Esophagus (tissue), 2 donors: ENCODE results near the gene FOXRED2. TPM values are rescaled to one million over a fixed set of nuclear protein-coding genes. Genes with fewer than 3 reads are reported as not detected.

ENCODE experiments used
- H3K27ac ChIP-seq, 2 donors: one replicate each; pipeline ENCODE4 v1.5.1; 2013; ENCODE audit warnings: low read depth in 2 of 2, mild to moderate bottlenecking in 2 of 2, inconsistent platforms in 1 of 2, low read length in 1 of 2, moderate library complexity in 1 of 2
- H3K27me3 ChIP-seq, 2 donors: one replicate each; pipeline ENCODE4 v1.6.1; 2013; ENCODE audit warnings: low read length in 2 of 2, control low read depth in 1 of 2, mild to moderate bottlenecking in 1 of 2; ENCODE audit not compliant: insufficient read depth in 2 of 2, control insufficient read depth in 1 of 2
- H3K36me3 ChIP-seq, 2 donors: one replicate each; pipeline ENCODE4 v1.6.1; 2013; ENCODE audit warnings: low read length in 1 of 2; ENCODE audit not compliant: control insufficient read depth in 2 of 2, insufficient read depth in 2 of 2
- H3K4me1 ChIP-seq, 2 donors: one replicate each; pipeline ENCODE4 v1.6.1; 2013; ENCODE audit warnings: low read length in 1 of 2; ENCODE audit not compliant: control insufficient read depth in 2 of 2, insufficient read depth in 2 of 2
- H3K4me3 ChIP-seq, 2 donors: one replicate each; pipeline ENCODE4 v1.5.1; 2013; ENCODE audit warnings: low read length in 2 of 2, mild to moderate bottlenecking in 2 of 2, low read depth in 1 of 2, moderate library complexity in 1 of 2
- H3K9me3 ChIP-seq, 2 donors: one replicate each; pipeline ENCODE4 v1.6.1; 2013; ENCODE audit warnings: mild to moderate bottlenecking in 2 of 2, low read depth in 1 of 2, low read length in 1 of 2, moderate library complexity in 1 of 2; ENCODE audit not compliant: control insufficient read depth in 2 of 2, insufficient read depth in 1 of 2
- WGBS, 2 donors: extraction: QIAGEN DNeasy Blood & Tissue Kit; methylation state at CpG; one replicate each; pipeline ENCODE4 v1.1.7; 2013; 5-methylcytosine and 5-hydroxymethylcytosine counted together
- polyA plus RNA-seq, 2 donors: library from polyadenylated mRNA; stranded (reverse); fragments of 200-250 nt; gene quantifications; one replicate each; pipeline ENCODE4 v1.2.3, GENCODE V29; 2013
- donor health status: healthy with polysubstance abuse.
- donor health status: Bipolar disorder and iron deficiency.

The FOXRED2 gene
- polyA plus RNA-seq, 2 donors = 3.2 to 3.7 TPM

DNA sequence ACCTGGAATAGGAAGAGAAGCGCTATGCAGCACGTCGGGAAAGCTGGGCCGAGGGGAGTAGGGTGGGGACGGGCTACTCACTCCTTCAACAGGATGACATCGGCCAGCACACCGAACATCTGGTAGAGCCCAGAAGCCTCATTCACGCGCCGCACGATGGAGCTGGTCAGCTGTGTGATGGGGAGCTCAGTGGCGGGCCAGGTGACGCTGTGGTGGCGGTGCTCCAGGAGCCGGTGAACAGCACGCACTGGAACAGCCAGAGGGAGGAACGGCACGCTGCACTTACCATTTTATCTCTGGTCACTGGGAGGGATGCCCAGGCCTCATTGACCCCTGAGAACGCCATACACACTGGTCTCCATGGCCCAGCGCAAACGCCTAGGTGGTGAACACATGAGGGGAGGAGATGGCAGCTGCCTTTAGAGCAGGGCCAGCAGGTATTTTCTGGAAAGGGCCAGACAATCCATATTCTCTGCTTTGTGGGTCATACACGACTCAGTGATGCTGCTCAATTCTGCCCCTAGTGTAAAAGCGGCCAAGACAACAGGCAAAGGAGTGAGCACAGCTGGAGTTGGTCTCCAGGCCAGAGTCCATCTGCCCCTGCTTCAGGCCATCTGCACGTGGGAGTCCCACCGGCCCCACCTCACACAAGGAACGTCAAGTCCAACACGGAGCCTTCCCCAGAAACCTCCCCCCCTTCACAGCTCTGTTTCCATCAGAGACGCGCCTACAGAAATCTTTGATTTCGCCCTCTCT, 8.8 kb downstream of the FOXRED2 start:
- Histone ChIP-seq H3K27ac (no peak overlapping the region), H3K4me3 (no peak overlapping the region), H3K36me3 (peaks cover 3 to 19% of the 10 kb centered on the region in 2 donors), H3K27me3 (no peaks in the 10 kb centered on the region), H3K4me1 (no peaks in the 10 kb centered on the region), H3K9me3 (no peaks in the 10 kb centered on the region)
- 88 to 93% methylated on average over 30 of the region's 30 CpGs for WGBS, 2 donors

GRCh38 chr22:36493690-36494110, 13.1 kb downstream of the FOXRED2 start:
- Histone ChIP-seq H3K9me3 (no peaks in the 10 kb centered on the region), H3K27me3 (no peaks in the 10 kb centered on the region), H3K36me3 (peaks cover 3 to 19% of the 10 kb centered on the region in 2 donors), H3K27ac (no peak overlapping the region), H3K4me3 (no peak overlapping the region), H3K4me1 (no peaks in the 10 kb centered on the region)
- 73 to 77% methylated on average over 16 of the region's 16 CpGs for WGBS, 2 donors

DNA sequence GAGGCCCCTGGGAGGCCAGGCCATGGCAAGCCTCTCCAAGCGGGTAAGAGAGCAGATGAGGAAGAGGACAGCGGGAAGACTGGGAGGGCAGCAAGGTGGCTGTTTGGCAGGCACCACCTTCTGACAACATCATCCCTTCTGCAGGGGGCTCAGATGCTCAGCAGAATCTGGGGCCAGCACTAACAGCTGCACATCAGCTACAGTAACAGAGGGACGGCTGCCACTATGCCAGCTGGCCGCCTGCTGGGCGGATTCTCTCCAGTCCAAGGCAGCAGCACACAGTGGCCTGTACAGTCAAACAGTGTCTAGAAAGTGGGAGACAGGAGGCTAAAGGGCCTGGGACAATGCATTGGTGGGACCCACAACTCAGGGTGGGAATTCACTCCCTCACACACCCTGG, 14.7 kb downstream of the FOXRED2 start:
- Histone ChIP-seq H3K36me3 (peaks cover 3 to 10% of the 10 kb centered on the region in 2 donors), H3K27ac (no peak overlapping the region)
- WGBS, 2 donors = 91 to 92% methylated on average over 5 of the region's 5 CpGs

GRCh38 chr22:36491155-36491554, 15.7 kb downstream of the FOXRED2 start:
- Histone ChIP-seq H3K4me1 (no peaks in the 10 kb centered on the region), H3K9me3 (peaks cover 0 to 4% of the 10 kb centered on the region in 2 donors), H3K27me3 (no peaks in the 10 kb centered on the region), H3K36me3 (peaks cover under 1 to 7% of the 10 kb centered on the region in 2 donors), H3K4me3 (no peak overlapping the region), H3K27ac (no peak overlapping the region)
- 89 to 91% methylated on average over 7 of the region's 7 CpGs for WGBS, 2 donors

More for the DNA sequence above, 14.7 kb downstream of the FOXRED2 start:
- Histone ChIP-seq H3K4me1 (no peaks in the 10 kb centered on the region), H3K27me3 (no peaks in the 10 kb centered on the region), H3K4me3 (no peak overlapping the region), H3K9me3 (peaks cover 0 to 2% of the 10 kb centered on the region in 2 donors)

GRCh38 chr22:36486619-36487384, 20.0 kb downstream of the FOXRED2 start:
- H3K27me3 ChIP-seq = no peaks in the 10 kb centered on the region
- no peak overlapping the region for H3K4me3 ChIP-seq
- H3K27ac ChIP-seq = no peak overlapping the region
- peaks cover 0 to 4% of the 10 kb centered on the region in 2 donors for H3K9me3 ChIP-seq
- no peaks in the 10 kb centered on the region for H3K36me3 ChIP-seq
- H3K4me1 ChIP-seq = no peaks in the 10 kb centered on the region
- 85 to 91% methylated on average over 13 of the region's 13 CpGs for WGBS, 2 donors

- WGBS, 2 donors = 1% methylated on average over 60 to 62 of the region's 62 CpGs
- H3K36me3 ChIP-seq = peaks cover 2 to 4% of the 10 kb centered on the region in 2 donors
- H3K27me3 ChIP-seq = no peaks in the 10 kb centered on the region
- no peaks in the 10 kb centered on the region for H3K9me3 ChIP-seq
- peak within 1 kb of the TSS; percentile 83 to 88 for H3K4me3 ChIP-seq
- peaks cover 0 to 3% of the 10 kb centered on the region in 2 donors for H3K4me1 ChIP-seq
- H3K27ac ChIP-seq = peak within 1 kb of the TSS; percentile 93 to 95
Measured at GRCh38 chr22:36481393-36482168, 25.3 kb downstream of the FOXRED2 start, which contains the start of gene TXN2. TSS of gene TXN2 (minus strand) at chr22:36481640. CDS start at chr22:36480837, 803 bp downstream.

- Histone ChIP-seq H3K9me3 (no peaks in the 10 kb centered on the region), H3K27ac (peak overlapping the region; percentile 93 to 95), H3K27me3 (no peaks in the 10 kb centered on the region), H3K4me3 (peak overlapping the region; percentile 83 to 88), H3K36me3 (peaks cover 3 to 7% of the 10 kb centered on the region in 2 donors), H3K4me1 (peaks cover 0 to 3% of the 10 kb centered on the region in 2 donors)
- 8 to 9% methylated on average over 9 of the region's 9 CpGs for WGBS, 2 donors
Measured at GRCh38 chr22:36480941-36481392, 25.9 kb downstream of the FOXRED2 start.

GRCh38 chr22:36478966-36479365, 27.9 kb downstream of the FOXRED2 start:
- Histone ChIP-seq H3K4me1 (peaks cover 0 to 3% of the 10 kb centered on the region in 2 donors), H3K36me3 (peaks cover 6 to 16% of the 10 kb centered on the region in 2 donors), H3K4me3 (no peak overlapping the region), H3K27me3 (no peaks in the 10 kb centered on the region), H3K27ac (no peak overlapping the region), H3K9me3 (no peaks in the 10 kb centered on the region)
- WGBS, 2 donors = 89 to 94% methylated on average over 4 of the region's 4 CpGs

GRCh38 chr22:36475341-36475740, 31.5 kb downstream of the FOXRED2 start:
- Histone ChIP-seq H3K27ac (no peak overlapping the region), H3K27me3 (no peaks in the 10 kb centered on the region), H3K9me3 (no peaks in the 10 kb centered on the region), H3K36me3 (peaks cover 6 to 30% of the 10 kb centered on the region in 2 donors), H3K4me1 (peaks cover 0 to 2% of the 10 kb centered on the region in 2 donors), H3K4me3 (no peak overlapping the region)
- WGBS, 2 donors = 96 to 97% methylated on average over 6 of the region's 6 CpGs
